ENCODE results near the gene GHRH. TPM values are rescaled to one million over a fixed set of nuclear protein-coding genes. Genes with fewer than 3 reads are reported as not detected.

GHRH gene
- total and polyA plus RNA-seq, 4 donors, result not detected

DNA sequence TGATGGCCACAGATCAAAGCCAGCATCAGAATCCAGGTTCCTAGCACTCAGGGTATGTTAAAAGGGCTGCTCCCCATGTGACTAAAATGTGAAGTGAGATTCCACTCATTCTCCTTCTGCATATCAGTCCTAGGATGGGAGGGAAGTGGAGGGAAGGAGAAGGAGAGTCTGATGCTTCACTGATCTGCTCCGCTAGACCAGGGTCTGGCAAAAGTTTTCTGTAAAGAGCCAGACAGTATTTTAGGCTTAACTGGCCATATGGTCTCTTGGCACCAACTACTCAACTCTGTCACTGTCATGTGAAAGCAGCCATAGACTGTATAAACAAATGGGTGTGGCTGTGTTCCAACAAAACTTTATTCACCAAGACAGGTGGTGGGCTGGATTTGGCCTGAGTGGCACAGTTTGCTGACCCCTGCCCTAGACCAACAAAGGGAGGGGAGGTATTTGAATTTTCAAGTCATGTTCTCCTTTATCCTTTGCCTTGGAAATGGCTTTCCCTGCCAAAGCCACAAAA lies 22.6 kb downstream of the GHRH start:
- no peak for TF ChIP-seq HNF4G (IDR thresholded peaks at IDR 0.05)
- TF ChIP-seq, protein P1, sequence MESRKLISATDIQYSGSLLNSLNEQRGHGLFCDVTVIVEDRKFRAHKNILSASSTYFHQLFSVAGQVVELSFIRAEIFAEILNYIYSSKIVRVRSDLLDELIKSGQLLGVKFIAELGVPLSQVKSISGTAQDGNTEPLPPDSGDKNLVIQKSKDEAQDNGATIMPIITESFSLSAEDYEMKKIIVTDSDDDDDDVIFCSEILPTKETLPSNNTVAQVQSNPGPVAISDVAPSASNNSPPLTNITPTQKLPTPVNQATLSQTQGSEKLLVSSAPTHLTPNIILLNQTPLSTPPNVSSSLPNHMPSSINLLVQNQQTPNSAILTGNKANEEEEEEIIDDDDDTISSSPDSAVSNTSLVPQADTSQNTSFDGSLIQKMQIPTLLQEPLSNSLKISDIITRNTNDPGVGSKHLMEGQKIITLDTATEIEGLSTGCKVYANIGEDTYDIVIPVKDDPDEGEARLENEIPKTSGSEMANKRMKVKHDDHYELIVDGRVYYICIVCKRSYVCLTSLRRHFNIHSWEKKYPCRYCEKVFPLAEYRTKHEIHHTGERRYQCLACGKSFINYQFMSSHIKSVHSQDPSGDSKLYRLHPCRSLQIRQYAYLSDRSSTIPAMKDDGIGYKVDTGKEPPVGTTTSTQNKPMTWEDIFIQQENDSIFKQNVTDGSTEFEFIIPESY (IDR thresholded peaks at IDR 0.05), result no peak
- no peak for TF ChIP-seq YY1 (IDR thresholded peaks at IDR 0.05)
- TF ChIP-seq, protein P2, sequence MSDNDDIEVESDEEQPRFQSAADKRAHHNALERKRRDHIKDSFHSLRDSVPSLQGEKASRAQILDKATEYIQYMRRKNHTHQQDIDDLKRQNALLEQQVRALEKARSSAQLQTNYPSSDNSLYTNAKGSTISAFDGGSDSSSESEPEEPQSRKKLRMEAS (IDR thresholded peaks at IDR 0.05), result no peak
- no peak for TF ChIP-seq REST (IDR thresholded peaks at IDR 0.05)
- TF ChIP-seq CTCF (IDR thresholded peaks at IDR 0.05; ENCODE audit: low read depth, low read length, missing input control), result no peak
- no peak for TF ChIP-seq SP1 (IDR thresholded peaks at IDR 0.05)
- no peak for TF ChIP-seq JUND (IDR thresholded peaks at IDR 0.05)
- no peak for TF ChIP-seq HNF4A (conservative IDR thresholded peaks at IDR 0.05)
- no peak for TF ChIP-seq NR2F2 (IDR thresholded peaks at IDR 0.05)
- TF ChIP-seq ATF3 (IDR thresholded peaks at IDR 0.05), result no peak
- no peak for TF ChIP-seq FOXA1 (IDR thresholded peaks at IDR 0.05)
- TF ChIP-seq GABPA (IDR thresholded peaks at IDR 0.05 in 1 of 2, conservative IDR thresholded peaks at IDR 0.05 in 1 of 2), result no peak
- no peak for TF ChIP-seq RXRA (IDR thresholded peaks at IDR 0.05)
- no peak for TF ChIP-seq TAF1 (conservative IDR thresholded peaks at IDR 0.05)
- TF ChIP-seq RAD21 (IDR thresholded peaks at IDR 0.05), result no peak
- no peak for TF ChIP-seq FOXA2 (IDR thresholded peaks at IDR 0.05)
- no peak for TF ChIP-seq EGR1 (IDR thresholded peaks at IDR 0.05; ENCODE audit: low read depth in 2 of 2)
- Histone ChIP-seq H3K4me3 (ENCODE audit: low read depth in 1 of 3, low read length in 3 of 3) (no peak overlapping the region), H3K27ac (ENCODE audit: low read depth in 1 of 2, low read length in 2 of 2) (no peak overlapping the region), H3K9me3 (ENCODE audit: control insufficient read depth in 4 of 4, low read length in 3 of 4) (no peaks in the 10 kb centered on the region), H3K9ac (ENCODE audit: low read depth in 1 of 2, low read length in 2 of 2) (no peak overlapping the region), H3K4me1 (ENCODE audit: control insufficient read depth in 4 of 4, insufficient read depth in 4 of 4, low read length in 3 of 4) (peaks cover 0 to 10% (median 6%) of the 10 kb centered on the region in 4 donors), H3K27me3 (ENCODE audit: control insufficient read depth in 4 of 4, insufficient read depth in 4 of 4, low read length in 3 of 4) (no peaks in the 10 kb centered on the region), H3K36me3 (ENCODE audit: control insufficient read depth in 4 of 4, insufficient read depth in 3 of 4, low read depth in 1 of 4, low read length in 3 of 4) (peaks cover 15 to 76% (median 64%) of the 10 kb centered on the region in 4 donors)
- 83% methylated on average over 1 of the region's 1 CpG for WGBS
- no peak for DNase-seq (ENCODE audit: low spot score)

Data from liver (tissue), 9 donors.